GM23338 (cell line): ENCODE data around the gene SYK.

ENCODE experiments used
- CTCF ChIP-seq, 2 experiments: fragments of 200-600 bp in 1 of 2; sonication (generic) in 1 of 2; conservative IDR thresholded peaks; 2 replicates each; pipeline versions ENCODE4 v1.5.1 to v1.6.1; 2016 to 2017; ENCODE audit warnings: antibody characterized with exemption in 2 of 2, low read depth in 2 of 2, mild to moderate bottlenecking in 2 of 2, moderate library complexity in 1 of 2
- EZH2 ChIP-seq: fragments of 200-600 bp; sonication (generic); IDR thresholded peaks from one replicate; pipeline ENCODE4 v1.8.0; 2017; ENCODE audit warnings: antibody characterized with exemption, mild to moderate bottlenecking, low read depth; ENCODE audit not compliant: unreplicated experiment
- NANOG ChIP-seq: IDR thresholded peaks from 2 replicates; pipeline ENCODE4 v1.6.1; 2016; ENCODE audit warnings: antibody characterized with exemption, borderline replicate concordance
- REST ChIP-seq: IDR thresholded peaks from one replicate; pipeline ENCODE4 v1.6.1; 2018; ENCODE audit warnings: antibody characterized with exemption; ENCODE audit not compliant: unreplicated experiment

- no peak for TF ChIP-seq CTCF (conservative IDR thresholded peaks at IDR 0.05; ENCODE audit: low read depth in 2 of 2)
- TF ChIP-seq NANOG = no peak
- no peak for TF ChIP-seq EZH2
- TF ChIP-seq REST = no peak
Measured at GRCh38 chr9:90805006-90805996, 3.7 kb downstream of the SYK start.
